ENCODE results near the gene PHF24. TPM values are rescaled to one million over a fixed set of nuclear protein-coding genes. Genes with fewer than 3 reads are reported as not detected.
A peak's percentile ranks its signal among the peaks of the same experiment; 100 is the strongest.
"Not testable (repeated sequence)": the region's sequence is repeated elsewhere in the genome, so short reads cannot be mapped to it uniquely, and the experiment has no call there.

PHF24 gene
- total RNA-seq, 4 donors from 2014 or later: 0.30 to 0.81 (median 0.67) TPM; not detected in 1

GRCh38 chr9:34948451-34948850 is 9.6 kb upstream of the PHF24 start:
- no peak overlapping the region for H3K4me3 ChIP-seq
- H3K9me3 ChIP-seq: no peaks in the 10 kb centered on the region
- ATAC-seq: no peak
- H3K27me3 ChIP-seq: peaks cover 4% of the 10 kb centered on the region
- no peaks in the 10 kb centered on the region for H3K4me1 ChIP-seq
- TF ChIP-seq EP300 (IDR thresholded peaks at IDR 0.05): no peak
- no peak for TF ChIP-seq POLR2A (IDR thresholded peaks at IDR 0.05)
- no peak for TF ChIP-seq POLR2AphosphoS5 (IDR thresholded peaks at IDR 0.05)
- TF ChIP-seq CTCF (IDR thresholded peaks at IDR 0.05): no peak
- WGBS, 2 donors (ENCODE audit: low coverage in 1 of 2): 92% methylated on average over 2 of the region's 2 CpGs; no CpG with 5 or more reads in 1 of the 2 donors
- no peak overlapping the region for H3K27ac ChIP-seq
- H3K36me3 ChIP-seq: no peaks in the 10 kb centered on the region

DNA sequence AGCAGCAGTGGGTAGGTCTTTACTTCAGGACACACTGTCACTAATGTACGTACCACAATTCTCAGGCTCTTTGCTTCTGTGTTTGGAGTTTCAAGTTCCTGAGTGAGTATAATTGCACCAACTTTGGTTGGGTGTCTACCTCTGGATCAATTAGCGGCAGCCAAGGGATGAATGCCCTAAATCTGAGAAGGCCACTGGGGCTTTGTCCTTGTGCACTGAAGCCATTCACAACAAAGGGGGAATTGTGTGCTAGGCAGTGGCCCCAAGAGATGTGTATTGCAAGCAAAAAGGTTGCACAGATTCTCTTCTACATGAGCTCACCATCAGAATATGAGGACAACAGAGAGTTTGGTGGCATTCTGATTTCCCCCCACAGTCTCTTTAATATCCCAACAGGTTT is 3.9 kb upstream of the PHF24 start:
- Histone ChIP-seq H3K4me1 (peaks cover 0 to 13% (median 4%) of the 10 kb centered on the region in 3 donors), H3K9me3 (no peaks in the 10 kb centered on the region), H3K36me3 (no peaks in the 10 kb centered on the region), H3K27ac (no peak overlapping the region), H3K27me3 (peaks cover 25% of the 10 kb centered on the region), H3K4me3 (no peak overlapping the region)
- no peak for ATAC-seq
- TF ChIP-seq CTCF (IDR thresholded peaks at IDR 0.05) (no peak), POLR2A (IDR thresholded peaks at IDR 0.05) (no peak), POLR2AphosphoS5 (IDR thresholded peaks at IDR 0.05) (no peak), EP300 (IDR thresholded peaks at IDR 0.05) (no peak)
- 69 to 80% methylated on average over 1 to 2 of the region's 2 CpGs for WGBS, 2 donors (ENCODE audit: low coverage in 1 of 2)

DNA sequence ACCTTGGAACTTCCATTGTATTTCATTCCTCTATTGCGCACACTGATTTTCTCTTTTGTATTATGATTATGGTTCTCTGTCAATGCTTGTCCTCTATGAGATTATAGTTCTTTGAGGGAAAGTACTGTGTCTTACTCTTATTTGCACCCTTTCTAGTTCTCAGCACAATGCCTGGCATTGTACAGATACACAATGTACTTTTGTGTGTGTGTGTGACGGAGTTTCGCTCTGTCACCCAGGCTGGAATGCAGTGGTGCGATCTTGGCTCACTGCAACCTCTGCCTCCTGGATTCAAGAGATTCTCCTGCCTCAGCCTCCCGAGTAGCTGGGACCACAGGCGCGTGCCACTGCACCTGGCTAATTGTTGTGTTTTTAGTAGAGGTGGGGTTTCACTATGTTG is 2.0 kb upstream of the PHF24 start:
- not testable (repeated sequence) for H3K4me3 ChIP-seq, H3K9me3 ChIP-seq, H3K27ac ChIP-seq, ATAC-seq, H3K36me3 ChIP-seq
- peaks cover 0 to 13% (median 4%) of the 10 kb centered on the region in 3 donors for H3K4me1 ChIP-seq
- H3K27me3 ChIP-seq: peaks cover 42% of the 10 kb centered on the region
- WGBS, 2 donors (ENCODE audit: low coverage in 1 of 2): 67 to 85% methylated on average over 3 to 4 of the region's 7 CpGs

GRCh38 chr9:34956648-34957047 is 1.4 kb upstream of the PHF24 start:
- TF ChIP-seq POLR2AphosphoS5 (IDR thresholded peaks at IDR 0.05): no peak
- TF ChIP-seq CTCF (IDR thresholded peaks at IDR 0.05): no peak
- no peak for TF ChIP-seq POLR2A (IDR thresholded peaks at IDR 0.05)
- no peak for TF ChIP-seq EP300 (IDR thresholded peaks at IDR 0.05)
- Histone ChIP-seq H3K4me1 (peaks cover 0 to 13% (median 4%) of the 10 kb centered on the region in 3 donors), H3K27me3 (peaks cover 44% of the 10 kb centered on the region), H3K4me3 (no peak overlapping the region), H3K36me3 (no peaks in the 10 kb centered on the region), H3K27ac (no peak overlapping the region), H3K9me3 (no peaks in the 10 kb centered on the region)
- no peak for ATAC-seq
- WGBS, 2 donors (ENCODE audit: low coverage in 1 of 2): 71 to 94% methylated on average over 4 of the region's 4 CpGs

DNA sequence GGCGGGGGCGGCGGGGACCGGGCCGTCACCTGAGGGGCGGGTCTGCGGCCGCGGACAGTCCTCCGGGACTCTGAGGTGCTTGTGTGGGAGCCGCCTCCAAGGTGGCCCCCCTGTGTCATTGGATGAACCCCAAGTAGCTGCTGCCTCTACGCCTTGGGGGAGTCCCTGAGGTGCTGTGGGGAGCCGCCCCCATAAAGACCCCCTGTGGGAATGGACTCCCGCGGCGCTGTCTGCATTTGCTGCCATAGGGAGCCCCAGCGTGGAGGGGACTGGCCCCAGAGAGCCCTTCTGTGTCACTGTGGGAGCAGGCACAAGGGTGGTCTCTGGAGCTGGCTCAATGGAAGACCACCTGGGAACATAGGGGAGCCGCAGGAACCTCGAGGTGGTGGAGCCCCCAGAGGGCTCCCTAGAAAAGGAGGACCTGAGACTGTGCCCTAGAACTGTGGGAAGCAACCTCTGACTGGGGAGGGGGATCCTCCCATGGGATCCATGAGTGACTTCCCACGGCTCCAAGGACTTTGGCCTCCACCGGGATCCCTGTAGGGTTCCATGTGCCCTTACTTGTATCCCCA is 412 bp downstream of the PHF24 start:
- H3K27me3 ChIP-seq: peaks cover 46% of the 10 kb centered on the region
- H3K9me3 ChIP-seq: no peaks in the 10 kb centered on the region
- peaks cover 0 to 13% (median 4%) of the 10 kb centered on the region in 3 donors for H3K4me1 ChIP-seq
- WGBS, 2 donors (ENCODE audit: low coverage in 1 of 2): 47% methylated on average over 3 of the region's 21 CpGs; no CpG with 5 or more reads in 1 of the 2 donors
- no peaks in the 10 kb centered on the region for H3K36me3 ChIP-seq
- peak; percentile 30 for ATAC-seq
- peak overlapping the region in 1 of 2 donors; percentile 62 for H3K4me3 ChIP-seq
- TF ChIP-seq POLR2A (IDR thresholded peaks at IDR 0.05) (no peak), POLR2AphosphoS5 (IDR thresholded peaks at IDR 0.05) (no peak), EP300 (IDR thresholded peaks at IDR 0.05) (no peak), CTCF (IDR thresholded peaks at IDR 0.05) (no peak)
- H3K27ac ChIP-seq: no peak overlapping the region

Measured in gastroesophageal sphincter (tissue), 4 donors.